K562 (cell line): ENCODE data around the gene TBCC.

ENCODE experiments used
- EZH2 ChIP-seq: IDR thresholded peaks from 2 replicates; pipeline ENCODE4 v1.6.1; 2012; ENCODE audit warnings: low read depth, mild to moderate bottlenecking, inconsistent platforms, low read length, borderline replicate concordance
- PML ChIP-seq: IDR thresholded peaks from 2 replicates; pipeline ENCODE4 v1.6.1; 2012; ENCODE audit warnings: low read length, inconsistent platforms
- SMC3 ChIP-seq: conservative IDR thresholded peaks from 2 replicates; pipeline ENCODE4 v1.6.1; 2011; ENCODE audit warnings: low read depth, low read length, improper control_type of control experiment; ENCODE audit not compliant: insufficient read depth
- SPI1 ChIP-seq: IDR thresholded peaks from 2 replicates; pipeline ENCODE4 v1.6.1; 2011; ENCODE audit warnings: low read depth, low read length, control low read depth, borderline replicate concordance
- TF ChIP-seq, protein P1 (sequence below): fragments of 200-600 bp; sonication (generic); IDR thresholded peaks from one replicate; pipeline ENCODE4 v1.6.1; 2012; ENCODE audit warnings: mild to moderate bottlenecking, low read depth, low read length, inconsistent platforms

DNA sequence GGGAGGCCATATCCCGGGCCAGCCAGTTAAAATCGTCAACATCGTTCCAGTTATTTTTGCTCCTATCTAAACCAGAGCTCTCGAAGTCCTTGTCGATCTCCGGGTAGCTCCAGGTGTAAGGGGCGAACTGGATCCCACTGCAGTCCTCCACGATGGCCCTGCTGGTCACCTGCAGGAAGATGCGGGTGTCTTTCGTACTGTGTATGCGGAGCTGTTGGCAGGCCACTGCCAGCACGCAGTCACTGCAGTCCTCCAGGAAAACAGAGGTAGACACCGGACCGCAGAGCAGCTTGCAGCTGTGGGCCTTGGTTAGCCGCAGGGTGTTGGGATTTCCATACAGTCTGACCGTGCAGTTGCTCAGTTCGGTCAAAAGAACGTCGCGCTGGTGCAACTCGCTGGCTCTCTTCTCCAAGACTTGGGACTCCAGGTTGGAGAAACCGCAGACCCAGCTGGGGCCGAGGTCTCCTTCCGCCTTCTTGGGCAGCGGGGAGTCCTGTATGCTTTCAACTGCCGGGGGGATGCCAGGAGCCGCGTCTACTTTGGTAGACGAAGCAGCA, 742 bp downstream of the TBCC start:
- TF ChIP-seq, protein P1, sequence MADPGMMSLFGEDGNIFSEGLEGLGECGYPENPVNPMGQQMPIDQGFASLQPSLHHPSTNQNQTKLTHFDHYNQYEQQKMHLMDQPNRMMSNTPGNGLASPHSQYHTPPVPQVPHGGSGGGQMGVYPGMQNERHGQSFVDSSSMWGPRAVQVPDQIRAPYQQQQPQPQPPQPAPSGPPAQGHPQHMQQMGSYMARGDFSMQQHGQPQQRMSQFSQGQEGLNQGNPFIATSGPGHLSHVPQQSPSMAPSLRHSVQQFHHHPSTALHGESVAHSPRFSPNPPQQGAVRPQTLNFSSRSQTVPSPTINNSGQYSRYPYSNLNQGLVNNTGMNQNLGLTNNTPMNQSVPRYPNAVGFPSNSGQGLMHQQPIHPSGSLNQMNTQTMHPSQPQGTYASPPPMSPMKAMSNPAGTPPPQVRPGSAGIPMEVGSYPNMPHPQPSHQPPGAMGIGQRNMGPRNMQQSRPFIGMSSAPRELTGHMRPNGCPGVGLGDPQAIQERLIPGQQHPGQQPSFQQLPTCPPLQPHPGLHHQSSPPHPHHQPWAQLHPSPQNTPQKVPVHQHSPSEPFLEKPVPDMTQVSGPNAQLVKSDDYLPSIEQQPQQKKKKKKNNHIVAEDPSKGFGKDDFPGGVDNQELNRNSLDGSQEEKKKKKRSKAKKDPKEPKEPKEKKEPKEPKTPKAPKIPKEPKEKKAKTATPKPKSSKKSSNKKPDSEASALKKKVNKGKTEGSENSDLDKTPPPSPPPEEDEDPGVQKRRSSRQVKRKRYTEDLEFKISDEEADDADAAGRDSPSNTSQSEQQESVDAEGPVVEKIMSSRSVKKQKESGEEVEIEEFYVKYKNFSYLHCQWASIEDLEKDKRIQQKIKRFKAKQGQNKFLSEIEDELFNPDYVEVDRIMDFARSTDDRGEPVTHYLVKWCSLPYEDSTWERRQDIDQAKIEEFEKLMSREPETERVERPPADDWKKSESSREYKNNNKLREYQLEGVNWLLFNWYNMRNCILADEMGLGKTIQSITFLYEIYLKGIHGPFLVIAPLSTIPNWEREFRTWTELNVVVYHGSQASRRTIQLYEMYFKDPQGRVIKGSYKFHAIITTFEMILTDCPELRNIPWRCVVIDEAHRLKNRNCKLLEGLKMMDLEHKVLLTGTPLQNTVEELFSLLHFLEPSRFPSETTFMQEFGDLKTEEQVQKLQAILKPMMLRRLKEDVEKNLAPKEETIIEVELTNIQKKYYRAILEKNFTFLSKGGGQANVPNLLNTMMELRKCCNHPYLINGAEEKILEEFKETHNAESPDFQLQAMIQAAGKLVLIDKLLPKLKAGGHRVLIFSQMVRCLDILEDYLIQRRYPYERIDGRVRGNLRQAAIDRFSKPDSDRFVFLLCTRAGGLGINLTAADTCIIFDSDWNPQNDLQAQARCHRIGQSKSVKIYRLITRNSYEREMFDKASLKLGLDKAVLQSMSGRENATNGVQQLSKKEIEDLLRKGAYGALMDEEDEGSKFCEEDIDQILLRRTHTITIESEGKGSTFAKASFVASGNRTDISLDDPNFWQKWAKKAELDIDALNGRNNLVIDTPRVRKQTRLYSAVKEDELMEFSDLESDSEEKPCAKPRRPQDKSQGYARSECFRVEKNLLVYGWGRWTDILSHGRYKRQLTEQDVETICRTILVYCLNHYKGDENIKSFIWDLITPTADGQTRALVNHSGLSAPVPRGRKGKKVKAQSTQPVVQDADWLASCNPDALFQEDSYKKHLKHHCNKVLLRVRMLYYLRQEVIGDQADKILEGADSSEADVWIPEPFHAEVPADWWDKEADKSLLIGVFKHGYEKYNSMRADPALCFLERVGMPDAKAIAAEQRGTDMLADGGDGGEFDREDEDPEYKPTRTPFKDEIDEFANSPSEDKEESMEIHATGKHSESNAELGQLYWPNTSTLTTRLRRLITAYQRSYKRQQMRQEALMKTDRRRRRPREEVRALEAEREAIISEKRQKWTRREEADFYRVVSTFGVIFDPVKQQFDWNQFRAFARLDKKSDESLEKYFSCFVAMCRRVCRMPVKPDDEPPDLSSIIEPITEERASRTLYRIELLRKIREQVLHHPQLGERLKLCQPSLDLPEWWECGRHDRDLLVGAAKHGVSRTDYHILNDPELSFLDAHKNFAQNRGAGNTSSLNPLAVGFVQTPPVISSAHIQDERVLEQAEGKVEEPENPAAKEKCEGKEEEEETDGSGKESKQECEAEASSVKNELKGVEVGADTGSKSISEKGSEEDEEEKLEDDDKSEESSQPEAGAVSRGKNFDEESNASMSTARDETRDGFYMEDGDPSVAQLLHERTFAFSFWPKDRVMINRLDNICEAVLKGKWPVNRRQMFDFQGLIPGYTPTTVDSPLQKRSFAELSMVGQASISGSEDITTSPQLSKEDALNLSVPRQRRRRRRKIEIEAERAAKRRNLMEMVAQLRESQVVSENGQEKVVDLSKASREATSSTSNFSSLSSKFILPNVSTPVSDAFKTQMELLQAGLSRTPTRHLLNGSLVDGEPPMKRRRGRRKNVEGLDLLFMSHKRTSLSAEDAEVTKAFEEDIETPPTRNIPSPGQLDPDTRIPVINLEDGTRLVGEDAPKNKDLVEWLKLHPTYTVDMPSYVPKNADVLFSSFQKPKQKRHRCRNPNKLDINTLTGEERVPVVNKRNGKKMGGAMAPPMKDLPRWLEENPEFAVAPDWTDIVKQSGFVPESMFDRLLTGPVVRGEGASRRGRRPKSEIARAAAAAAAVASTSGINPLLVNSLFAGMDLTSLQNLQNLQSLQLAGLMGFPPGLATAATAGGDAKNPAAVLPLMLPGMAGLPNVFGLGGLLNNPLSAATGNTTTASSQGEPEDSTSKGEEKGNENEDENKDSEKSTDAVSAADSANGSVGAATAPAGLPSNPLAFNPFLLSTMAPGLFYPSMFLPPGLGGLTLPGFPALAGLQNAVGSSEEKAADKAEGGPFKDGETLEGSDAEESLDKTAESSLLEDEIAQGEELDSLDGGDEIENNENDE, result no peak
- TF ChIP-seq EZH2, result no peak
- TF ChIP-seq SPI1, result no peak
- no peak for TF ChIP-seq SMC3
- TF ChIP-seq PML, result no peak
